HepG2 (cell line): ENCODE data around the gene KRTAP13-4. TPM values are rescaled to one million over a fixed set of nuclear protein-coding genes. Genes with fewer than 3 reads are reported as not detected.

ENCODE experiments used
- ATAC-seq: fragments of 200-7000 bp; cut with Tn5 transposase; 3 replicates; pipeline ENCODE4 v1.9.1; 2020; ENCODE audit warnings: mild to moderate bottlenecking, moderate library complexity
- BruUV-seq: library from RNA; stranded (reverse); fragments of 400-500 nt; replicated peaks from 2 replicates; lab custom pipeline; 2021; lab: Mats Ljungman, UMichigan
- CTCF ChIA-PET: fragments of 300-600 bp; formaldehyde crosslinking; extraction: SDS; loops from one replicate; lab custom pipeline; 2021; ENCODE audit warnings: low total read pairs, inconsistent platforms, low intra/inter-chr PET ratio; lab: Yijun Ruan, JAX
- POLR2A ChIA-PET: fragments of 350-600 bp; sonication (Branson Sonifier 250); formaldehyde crosslinking; loops from one replicate; lab custom pipeline; 2020; ENCODE audit warnings: antibody characterized with exemption, inconsistent platforms; lab: Yijun Ruan, JAX
- DNase-seq: peaks from one replicate; pipeline ENCODE4 v3.0.0-alpha.2; 2015; ENCODE audit warnings: low spot score
- FAIRE-seq: peaks from 3 replicates; lab custom pipeline; 2011; peaks lifted over from hg19 to GRCh38; lab: Jason Lieb, UNC
- H2AFZ ChIP-seq: one replicate; pipeline ENCODE4 v1.6.1; 2011; ENCODE audit warnings: low read length, inconsistent platforms
- H3K27ac ChIP-seq: fragments of 300-600 bp; 3 replicates; pipeline ENCODE4 v1.8.0; 2011; ENCODE audit warnings: mixed run types, mild to moderate bottlenecking, mixed read lengths, low read length, inconsistent platforms; ENCODE audit not compliant: insufficient read depth; ENCODE audit errors: extremely low read length
- H3K27me3 ChIP-seq, 2 experiments: fragments of 200-600 bp in 1 of 2; 2 replicates in 1 of 2; 3 replicates in 1 of 2; pipeline versions ENCODE4 v1.6.0 to v1.8.0; 2011; ENCODE audit warnings: low read length in 2 of 2, mild to moderate bottlenecking in 2 of 2, moderate library complexity in 2 of 2, inconsistent platforms in 1 of 2; ENCODE audit not compliant: insufficient read depth in 2 of 2, control insufficient read depth in 1 of 2
- H3K36me3 ChIP-seq, 2 experiments: fragments of 200-600 bp in 1 of 2; replicated peaks in 1 of 2; 2 replicates in 1 of 2; 3 replicates in 1 of 2; pipeline versions ENCODE4 v1.5.1 to v1.8.0; 2011; ENCODE audit warnings: low read length in 2 of 2, inconsistent platforms in 1 of 2; ENCODE audit not compliant: insufficient read depth in 2 of 2, control insufficient read depth in 1 of 2
- H3K4me1 ChIP-seq: 2 replicates; pipeline ENCODE4 v1.5.1; 2012; ENCODE audit warnings: low read length, inconsistent platforms; ENCODE audit not compliant: insufficient read depth
- H3K4me2 ChIP-seq: 2 replicates; pipeline ENCODE4 v1.6.0; 2011; ENCODE audit warnings: low read depth, low read length, inconsistent platforms
- H3K4me3 ChIP-seq, 3 experiments: fragments of 200-600 bp in 1 of 3; sonication (generic), shearing (Covaris generic) in 1 of 3; replicated peaks in 1 of 3; 2 replicates each; pipeline ENCODE4 v1.5.1; 2011 to 2016; ENCODE audit warnings: low read length in 3 of 3, inconsistent platforms in 2 of 3, low read depth in 2 of 3, mild to moderate bottlenecking in 2 of 3, control low read depth in 1 of 3, mixed read lengths in 1 of 3; ENCODE audit not compliant: insufficient read depth in 1 of 3
- H3K79me2 ChIP-seq: one replicate; pipeline ENCODE4 v1.6.1; 2011; ENCODE audit warnings: low read length, inconsistent platforms; ENCODE audit not compliant: insufficient read depth
- H3K9ac ChIP-seq: 2 replicates; pipeline ENCODE4 v1.6.0; 2011; ENCODE audit warnings: mild to moderate bottlenecking, low read depth, low read length, inconsistent platforms; ENCODE audit not compliant: insufficient read depth
- H3K9me3 ChIP-seq: 2 replicates; pipeline ENCODE4 v1.5.1; 2012; ENCODE audit warnings: mild to moderate bottlenecking, low read length
- H4K20me1 ChIP-seq: 2 replicates; pipeline ENCODE4 v1.6.0; 2011; ENCODE audit warnings: inconsistent platforms, mild to moderate bottlenecking, low read length, moderate library complexity; ENCODE audit not compliant: insufficient read depth
- CREM ChIP-seq, 2 experiments: sonication (generic) in 1 of 2; formaldehyde crosslinking in 1 of 2; IDR thresholded peaks; 2 replicates each; pipeline versions ENCODE4 v1.4.0 to v1.6.1; 2016 to 2020; ENCODE audit warnings: antibody characterized with exemption in 1 of 2, mild to moderate bottlenecking in 1 of 2, missing genetic modification reagents in 1 of 2
- FUBP1 ChIP-seq: sonication (generic); formaldehyde crosslinking; IDR thresholded peaks from 2 replicates; pipeline ENCODE4 v1.5.1; 2020; ENCODE audit warnings: missing genetic modification reagents, mild to moderate bottlenecking, borderline replicate concordance
- GRHL1 ChIP-seq: sonication (generic); formaldehyde crosslinking; conservative IDR thresholded peaks from 2 replicates; pipeline ENCODE4 v1.8.0; 2022; ENCODE audit warnings: missing genetic modification reagents
- HNRNPL ChIP-seq: fragments of 200-400 bp; formaldehyde crosslinking; IDR thresholded peaks from 2 replicates; pipeline ENCODE4 v1.6.1; 2017; ENCODE audit warnings: mild to moderate bottlenecking, low read depth, low read length
- MBD4 ChIP-seq: IDR thresholded peaks from 2 replicates; pipeline ENCODE4 v1.6.1; 2012; ENCODE audit warnings: low read length, inconsistent platforms, borderline replicate concordance
- ONECUT2 ChIP-seq: sonication (generic); formaldehyde crosslinking; IDR thresholded peaks from 2 replicates; pipeline ENCODE4 v1.4.0; 2020; ENCODE audit warnings: missing genetic modification reagents
- ZNF451 ChIP-seq: sonication (generic); formaldehyde crosslinking; IDR thresholded peaks from 2 replicates; pipeline ENCODE4 v1.5.0; 2020; ENCODE audit warnings: mild to moderate bottlenecking, missing genetic modification reagents
- ZNF552 ChIP-seq: sonication (generic); formaldehyde crosslinking; IDR thresholded peaks from 2 replicates; pipeline ENCODE4 v1.9.0; 2022; ENCODE audit warnings: missing genetic modification reagents, mild to moderate bottlenecking, borderline replicate concordance
- ZNF670 ChIP-seq: sonication (generic); formaldehyde crosslinking; IDR thresholded peaks from 2 replicates; pipeline ENCODE4 v1.8.0; 2022; ENCODE audit warnings: mild to moderate bottlenecking, missing genetic modification reagents, borderline replicate concordance
- ZNF674 ChIP-seq: sonication (generic); formaldehyde crosslinking; IDR thresholded peaks from 2 replicates; pipeline ENCODE4 v1.5.0; 2020; ENCODE audit warnings: low read depth, mild to moderate bottlenecking, missing genetic modification reagents
- WGBS: methylation state at CpG from one replicate; pipeline ENCODE4 v1.1.6; 2017; ENCODE audit warnings: low lambda C conversion rate; 5-methylcytosine and 5-hydroxymethylcytosine counted together
- in situ Hi-C: cut with HindIII; loops from 2 replicates; pipeline ENCODE4 v1.10.0; 2017; ENCODE audit warnings: low pct_unique_long_range_greater_than_20kb; ENCODE audit not compliant: extremely low pct_ligation_motif_present
- intact Hi-C: fragments of 100-400 bp; cut with micrococcal nuclease; formaldehyde crosslinking; loops from one replicate; pipeline ENCODE4 v1.10.0; 2022; ENCODE audit not compliant: unreplicated experiment
- polyA plus RNA-seq, 8 experiments: library from polyadenylated mRNA; depleted of rRNA in 3 of 8; stranded (reverse) in 7 of 8; unstranded in 1 of 8; fragments of >200 nt; fragmentation: Illumina TruSeq in 4 of 8; extraction: Trizol in 4 of 8; gene quantifications; 2 replicates each; pipeline versions ENCODE4 v1.2.1 to v1.2.3, GENCODE V29; 2011 to 2016; ENCODE audit warnings: low read depth in 4 of 8, missing spikeins in 1 of 8, mixed read lengths in 1 of 8; ENCODE audit not compliant: insufficient read depth in 1 of 8
- total RNA-seq, 5 experiments: library from RNA; depleted of rRNA; stranded (reverse); fragments of >200 nt; fragmentation: Illumina TruSeq; extraction: Trizol; gene quantifications; 2 replicates each; pipeline ENCODE4 v1.2.3, GENCODE V29; 2016; ENCODE audit warnings: low read depth in 1 of 5

The KRTAP13-4 gene
- total and polyA plus RNA-seq, 2 of the 13 experiments (the other 11 are each of a cell fraction or from before 2014, with no cell fraction given): not detected

DNA sequence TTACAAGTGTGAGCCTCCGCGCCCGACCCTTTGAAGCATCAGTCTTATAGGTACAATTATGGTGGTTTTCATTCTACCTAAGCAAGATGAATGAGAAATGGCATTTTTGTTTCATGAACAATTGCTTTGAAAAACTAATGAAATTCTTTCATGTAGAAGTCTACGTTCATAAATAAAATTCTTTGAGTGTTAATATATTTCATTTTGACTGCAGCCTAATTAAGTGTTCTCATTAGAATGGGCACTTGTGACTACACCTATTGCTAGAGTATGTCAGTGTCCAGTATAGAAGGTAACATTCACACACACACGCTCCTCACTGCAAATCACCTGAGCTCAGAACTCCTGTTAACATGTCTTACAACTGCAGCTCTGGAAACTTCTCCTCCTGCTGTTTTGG is 10.0 kb downstream of the KRTAP13-4 start, which contains the start of gene KRTAP15-1:
Gene KRTAP15-1 (plus strand): TSS at position 301 of the 400 bp plus-strand sequence. CDS start 53 bp downstream, at position 354.
- Histone ChIP-seq H3K4me1 (no peaks in the 10 kb centered on the region), H2AFZ (no peak within 1 kb of the TSS), H3K9ac (no peak within 1 kb of the TSS), H3K27ac (no peak within 1 kb of the TSS), H3K9me3 (peaks cover 87% of the 10 kb centered on the region), H4K20me1 (no peaks in the 10 kb centered on the region), H3K27me3 (no peaks in the 10 kb centered on the region), H3K4me3 (no peak within 1 kb of the TSS), H3K36me3 (no peaks in the 10 kb centered on the region), H3K4me2 (no peak within 1 kb of the TSS), H3K79me2 (no peaks in the 10 kb centered on the region)
- DNase-seq (no peak), ATAC-seq (no peak), FAIRE-seq (no peak)
- CTCF ChIA-PET: no interaction called here
- intact Hi-C loops: no loop called here
- WGBS: 53% methylated on average over 5 of the region's 5 CpGs
- BruUV-seq: no TSS peak
- in situ Hi-C loops: no loop called here
- POLR2A ChIA-PET: no interaction called here
- TF ChIP-seq ONECUT2 (no peak), HNRNPL (no peak), ZNF451 (CRISPR knock-in tag) (no peak)
- TF ChIP-seq, all 625 proteins: peak for 0

- in situ Hi-C loops: no loop called here
- Histone ChIP-seq H3K36me3 (no peaks in the 10 kb centered on the region), H3K4me2 (no peak overlapping the region), H3K4me3 (no peak overlapping the region), H4K20me1 (no peaks in the 10 kb centered on the region), H2AFZ (no peak overlapping the region), H3K27ac (no peak overlapping the region), H3K4me1 (no peaks in the 10 kb centered on the region), H3K79me2 (no peaks in the 10 kb centered on the region), H3K27me3 (no peaks in the 10 kb centered on the region), H3K9me3 (peaks cover 89% of the 10 kb centered on the region), H3K9ac (no peak overlapping the region)
- TF ChIP-seq GRHL1 (CRISPR knock-in tag) (no peak), ZNF670 (CRISPR knock-in tag) (no peak), CREM (IDR thresholded peaks at IDR 0.05) (no peak), CREM (CRISPR knock-in tag; IDR thresholded peaks at IDR 0.05) (no peak), ZNF552 (CRISPR knock-in tag) (no peak), FUBP1 (CRISPR knock-in tag) (no peak), ZNF674 (no peak), MBD4 (no peak)
- FAIRE-seq (no peak), ATAC-seq (no peak), DNase-seq (no peak)
- intact Hi-C loops: no loop called here
- ChIA-PET CTCF (no interaction called here), POLR2A (no interaction called here)
- BruUV-seq: no TSS peak
Observed at GRCh38 chr21:30443226-30443625, 13.2 kb downstream of the KRTAP13-4 start.
